Measurements from ENCODE around the gene MYB. TPM values are rescaled to one million over a fixed set of nuclear protein-coding genes. Genes with fewer than 3 reads are reported as not detected.

The MYB gene
- total RNA-seq = 0.28 and 6.3 TPM in 2 replicates

GRCh38 chr6:135180542-135181332 lies at the start of gene MYB:
Gene MYB (plus strand): TSS chr6:135181308. CDS start chr6:135181514, 206 bp downstream.

Other genes with a start within 250 kb of the MYB start
- gene ALDH8A1, start 231.2 kb upstream of the MYB start, total RNA-seq = 0.38 and 0.85 TPM in 2 replicates
- 111 and 146 TPM in 2 replicates for gene HBS1L, start 126.5 kb upstream of the MYB start, total RNA-seq

All from regular cardiac myocyte (primary cell).